GM18861 (cell line): ENCODE data around the gene LUC7L.
"Not testable (repeated sequence)": the region's sequence is repeated elsewhere in the genome, so short reads cannot be mapped to it uniquely, and the experiment has no call there.

Experiments used
- ATAC-seq: cut with Tn5 transposase; IDR thresholded peaks from one replicate; pipeline ENCODE4 v1.9.1; 2021; ENCODE audit not compliant: unreplicated experiment

LUC7L gene

DNA sequence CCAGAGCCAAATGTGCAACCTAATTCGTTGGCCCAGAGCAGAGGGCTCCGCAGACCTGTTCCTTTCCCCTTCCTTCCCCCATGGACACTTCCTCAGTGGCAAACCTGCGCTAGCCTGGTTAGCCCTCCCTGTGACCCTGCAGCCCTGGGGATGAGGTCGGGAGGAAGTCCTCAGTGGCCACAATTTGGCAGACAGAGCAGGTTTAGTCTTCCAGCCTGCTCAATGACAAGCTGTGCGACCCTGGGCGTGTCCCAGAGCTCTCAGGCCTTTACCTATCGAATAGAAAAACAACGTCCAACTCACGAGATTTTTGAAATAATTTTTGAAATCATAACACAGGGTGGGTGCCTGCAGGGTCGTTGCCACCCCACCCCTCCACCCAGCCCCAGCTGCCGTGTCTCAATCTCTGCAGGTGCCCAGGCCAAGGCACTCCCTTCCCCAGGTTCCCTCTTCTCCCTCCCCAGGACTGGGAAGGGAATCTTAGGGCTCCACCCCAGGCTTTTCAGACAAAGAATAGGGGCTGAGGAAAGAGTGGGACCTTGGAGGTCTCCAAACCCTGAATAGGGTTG lies 62.0 kb downstream of the LUC7L start:
- ATAC-seq, result no peak

DNA sequence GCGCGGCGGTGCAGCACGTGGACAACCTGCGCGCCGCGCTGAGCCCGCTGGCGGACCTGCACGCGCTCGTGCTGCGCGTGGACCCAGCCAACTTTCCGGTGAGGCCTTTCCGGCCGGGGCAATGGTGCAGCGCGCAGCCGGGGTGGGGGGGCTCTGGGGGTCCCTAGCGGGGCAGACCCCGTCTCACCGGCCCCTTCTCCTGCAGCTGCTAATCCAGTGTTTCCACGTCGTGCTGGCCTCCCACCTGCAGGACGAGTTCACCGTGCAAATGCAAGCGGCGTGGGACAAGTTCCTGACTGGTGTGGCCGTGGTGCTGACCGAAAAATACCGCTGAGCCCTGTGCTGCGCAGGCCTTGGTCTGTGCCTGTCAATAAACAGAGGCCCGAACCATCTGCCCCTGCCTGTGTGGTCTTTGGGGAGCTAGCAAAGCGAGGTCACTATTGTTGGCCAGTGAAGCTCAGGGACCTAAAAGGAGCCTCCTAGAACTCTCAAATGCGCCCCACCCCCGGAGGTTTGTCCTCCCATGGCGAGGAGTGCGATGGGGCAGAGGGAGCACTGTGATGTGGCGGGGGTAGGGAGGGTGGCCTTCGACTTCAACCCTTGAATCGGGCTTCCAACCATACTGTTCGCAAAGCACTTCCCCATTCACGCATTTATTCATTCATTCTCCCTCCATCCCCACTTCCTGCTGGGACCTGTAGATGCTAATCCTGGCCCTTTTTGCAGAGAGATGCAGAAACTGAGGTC lies 62.7 kb downstream of the LUC7L start:
- no peak for ATAC-seq

DNA sequence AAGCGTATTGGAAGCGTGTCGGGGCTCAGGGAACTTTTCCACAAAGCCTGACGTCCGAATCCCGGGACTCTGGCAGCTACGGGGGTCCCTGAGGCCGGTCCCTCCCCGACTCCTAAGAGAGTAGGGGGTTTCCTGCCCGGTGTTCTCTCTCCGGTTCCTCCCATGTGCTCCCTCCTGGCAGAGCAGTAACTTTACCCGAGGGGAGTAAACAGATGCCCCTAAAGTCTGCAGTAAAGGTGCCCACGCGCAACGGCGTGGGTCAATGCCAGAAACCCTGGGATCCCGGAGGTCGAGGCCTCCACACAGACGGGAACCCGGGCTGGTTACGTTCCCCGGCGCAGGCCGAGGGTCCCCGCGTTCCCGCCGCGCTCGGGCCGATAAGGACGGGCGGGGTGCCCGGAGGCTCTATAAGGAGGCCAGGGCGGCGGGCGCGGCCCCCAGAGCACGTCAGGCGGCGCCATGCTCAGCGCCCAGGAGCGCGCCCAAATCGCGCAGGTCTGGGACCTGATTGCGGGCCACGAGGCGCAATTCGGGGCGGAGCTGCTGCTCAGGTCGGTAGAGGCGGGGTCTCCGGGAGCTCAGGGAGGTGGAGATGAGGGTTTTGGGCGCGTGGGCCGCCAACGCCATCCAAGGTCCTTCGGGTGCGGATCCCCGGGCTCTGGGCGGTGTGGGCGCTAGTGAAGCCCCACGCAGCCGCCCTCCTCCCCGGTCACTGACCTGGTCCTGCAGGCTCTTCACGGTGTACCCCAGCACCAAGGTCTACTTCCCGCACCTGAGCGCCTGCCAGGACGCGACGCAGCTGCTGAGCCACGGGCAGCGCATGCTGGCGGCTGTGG lies 63.5 kb downstream of the LUC7L start, which contains the start of gene HBM:
HBM (plus strand) TSS at position 440 of the 836 bp plus-strand sequence; CDS start at position 460, 20 bp downstream.
- ATAC-seq, result no peak

DNA sequence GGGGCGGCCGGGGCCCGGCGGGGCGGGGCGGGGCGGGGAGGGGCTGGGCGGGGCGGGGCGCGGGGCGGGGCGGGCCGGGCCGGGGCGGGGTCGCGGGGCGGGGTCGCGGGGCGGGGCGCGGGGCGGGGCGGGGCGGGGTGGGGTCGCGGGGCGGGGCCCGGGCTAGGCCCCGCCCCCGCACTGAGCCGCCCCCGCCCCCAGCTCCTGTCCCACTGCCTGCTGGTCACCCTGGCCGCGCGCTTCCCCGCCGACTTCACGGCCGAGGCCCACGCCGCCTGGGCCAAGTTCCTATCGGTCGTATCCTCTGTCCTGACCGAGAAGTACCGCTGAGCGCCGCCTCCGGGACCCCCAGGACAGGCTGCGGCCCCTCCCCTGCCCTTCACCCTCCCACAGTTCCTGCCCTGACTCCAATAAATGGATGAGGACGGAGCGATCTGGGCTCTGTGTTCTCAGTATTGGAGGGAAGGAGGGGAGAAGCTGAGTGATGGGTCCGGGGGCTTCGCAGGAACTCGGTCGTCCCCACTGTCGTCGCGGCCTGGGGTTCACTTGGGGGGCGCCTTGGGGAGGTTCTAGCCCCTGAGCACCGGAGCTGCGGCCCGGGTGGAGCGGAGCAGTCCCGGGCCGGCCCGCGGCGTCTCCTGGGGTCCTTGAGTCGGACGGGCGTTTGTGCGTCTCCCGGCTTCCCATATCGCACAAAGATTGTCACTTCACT lies 64.3 kb downstream of the LUC7L start:
- no peak for ATAC-seq

DNA sequence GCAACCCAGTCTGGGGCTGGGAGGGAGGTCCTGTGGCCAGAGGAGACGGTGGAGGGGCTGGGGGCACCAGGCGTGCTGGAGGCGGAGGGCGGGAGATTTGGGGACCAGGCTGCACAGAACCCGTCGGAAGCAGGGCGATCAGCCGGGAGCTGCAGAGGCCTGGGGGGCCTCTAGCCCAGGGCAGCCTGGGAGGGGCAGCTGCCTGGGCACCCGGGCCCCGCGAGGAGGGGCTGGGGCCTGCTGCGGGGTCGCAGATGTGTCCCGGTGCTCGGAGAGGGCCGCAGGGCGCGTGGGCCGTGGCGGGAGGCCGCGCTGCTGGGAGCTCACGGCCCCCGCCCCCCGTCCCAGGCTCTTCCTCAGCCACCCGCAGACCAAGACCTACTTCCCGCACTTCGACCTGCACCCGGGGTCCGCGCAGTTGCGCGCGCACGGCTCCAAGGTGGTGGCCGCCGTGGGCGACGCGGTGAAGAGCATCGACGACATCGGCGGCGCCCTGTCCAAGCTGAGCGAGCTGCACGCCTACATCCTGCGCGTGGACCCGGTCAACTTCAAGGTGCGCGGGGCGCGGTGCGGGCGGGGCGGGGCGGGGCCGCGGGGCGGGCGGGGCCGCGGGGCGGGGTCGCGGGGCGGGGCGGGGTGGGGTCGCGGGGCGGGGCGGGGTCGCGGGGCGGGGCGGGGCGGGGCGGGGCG lies 65.0 kb downstream of the LUC7L start:
- not testable (repeated sequence) for ATAC-seq

DNA sequence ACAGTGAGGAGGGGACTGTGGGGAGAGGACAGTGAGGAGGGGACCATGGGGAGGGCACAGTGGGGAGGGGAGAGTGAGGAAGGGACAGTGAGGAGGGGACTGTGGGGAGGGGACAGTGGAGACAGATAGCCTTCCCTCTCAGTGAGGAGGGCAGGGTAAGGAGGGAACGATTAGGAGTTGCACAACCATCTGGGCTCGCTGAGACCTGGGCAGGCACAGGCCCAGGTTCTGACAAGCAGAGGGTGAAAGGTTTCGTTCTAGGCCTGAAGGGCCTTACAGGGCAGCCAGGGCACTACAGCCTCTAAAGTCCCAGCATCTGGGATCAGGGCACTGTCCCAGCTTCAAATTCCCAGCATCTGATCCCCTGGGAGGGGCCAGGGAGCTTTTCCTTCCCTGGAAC lies 65.6 kb downstream of the LUC7L start:
- not testable (repeated sequence) for ATAC-seq

DNA sequence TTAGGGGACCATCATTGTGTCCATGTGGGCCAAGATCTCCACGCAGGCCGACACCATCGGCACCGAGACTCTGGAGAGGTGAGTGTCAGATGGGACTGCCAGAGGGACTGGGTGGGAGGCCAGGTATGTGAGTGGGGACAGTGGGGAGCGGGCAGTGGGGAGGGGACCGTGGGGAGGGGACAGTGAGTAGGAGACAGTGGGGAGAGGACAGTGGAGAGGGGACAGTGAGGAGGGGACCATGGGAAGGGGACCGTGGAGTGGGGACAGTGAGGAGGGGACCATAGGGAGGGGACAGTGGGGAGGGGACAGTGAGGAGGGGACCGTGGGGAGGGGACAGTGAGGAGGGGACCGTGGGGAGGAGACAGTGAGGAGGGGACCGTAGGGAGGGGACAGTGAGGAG lies 66.1 kb downstream of the LUC7L start:
- ATAC-seq, result not testable (repeated sequence)

DNA sequence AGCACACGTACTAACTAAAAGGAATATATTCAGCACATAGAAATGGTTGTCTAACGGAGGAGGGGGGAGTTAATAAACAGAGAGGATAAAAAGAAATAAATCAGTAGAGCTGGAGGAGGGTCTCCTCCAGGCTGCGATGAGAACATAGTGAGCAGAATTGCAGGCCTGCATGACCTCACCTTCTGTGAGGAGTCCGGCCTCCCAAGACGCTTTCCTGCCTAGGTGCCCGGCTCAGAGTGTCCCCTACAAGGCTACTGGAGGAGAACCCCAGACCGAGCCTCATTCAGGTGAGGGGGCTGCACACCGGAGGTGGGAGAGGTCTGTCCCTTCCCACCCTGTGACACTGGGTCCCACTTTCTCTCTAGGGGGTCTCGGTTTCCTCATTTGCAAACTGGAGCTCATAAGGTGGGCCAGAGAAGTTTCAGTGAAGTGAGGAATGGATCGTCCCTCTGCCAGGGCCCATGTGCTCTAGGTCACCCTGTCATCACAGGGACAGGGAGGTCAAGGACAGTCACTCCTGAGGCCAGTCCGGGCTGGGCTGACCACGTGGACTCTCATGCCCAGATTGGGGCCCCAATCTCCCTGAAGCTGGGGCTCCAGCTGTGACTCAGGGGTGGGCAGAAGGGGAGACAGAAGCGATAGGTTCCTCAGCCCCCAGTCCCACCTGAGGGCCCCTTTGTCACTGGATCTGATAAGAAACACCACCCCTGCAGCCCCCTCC lies 66.8 kb downstream of the LUC7L start:
- ATAC-seq, result no peak

DNA sequence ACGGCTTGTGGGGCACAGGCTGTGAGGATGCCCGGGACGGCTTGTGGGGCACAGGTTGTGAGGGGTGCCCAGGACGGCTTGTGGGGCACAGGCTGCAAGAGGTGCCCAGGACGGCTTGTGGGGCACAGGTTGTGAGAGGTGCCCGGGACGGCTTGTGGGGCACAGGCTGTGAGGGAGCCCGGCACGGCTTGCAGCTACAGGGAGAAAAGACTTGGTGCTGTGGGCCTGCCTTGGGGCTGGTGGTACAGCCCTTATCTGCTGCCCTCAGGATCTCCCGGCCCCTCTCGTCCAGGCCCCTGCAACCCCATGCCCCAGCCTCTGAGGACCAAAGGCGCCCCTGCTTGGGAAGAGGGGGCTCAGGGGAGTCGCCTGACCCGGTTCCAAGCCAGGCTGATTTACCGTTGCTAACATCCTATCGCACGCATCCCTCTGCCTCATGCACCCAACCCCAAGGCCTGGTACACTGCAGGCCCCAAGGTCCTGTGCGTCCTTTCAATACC lies 68.5 kb downstream of the LUC7L start:
- ATAC-seq, result no peak

DNA sequence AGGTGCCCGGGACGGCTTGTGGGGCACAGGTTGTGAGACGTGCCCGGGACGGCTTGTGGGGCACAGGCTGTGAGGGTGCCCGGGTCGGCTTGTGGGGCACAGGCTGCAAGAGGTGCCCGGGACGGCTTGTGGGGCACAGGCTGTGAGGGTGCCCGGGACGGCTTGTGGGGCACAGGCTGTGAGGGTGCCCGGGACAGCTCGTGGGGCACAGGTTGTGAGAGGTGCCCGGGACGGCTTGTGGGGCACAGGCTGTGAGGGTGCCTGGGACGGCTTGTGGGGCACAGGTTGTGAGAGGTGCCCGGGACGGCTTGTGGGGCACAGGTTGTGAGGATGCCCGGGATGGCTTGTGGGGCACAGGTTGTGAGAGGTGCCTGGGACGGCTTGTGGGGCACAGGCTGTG lies 69.0 kb downstream of the LUC7L start:
- ATAC-seq, result not testable (repeated sequence)

DNA sequence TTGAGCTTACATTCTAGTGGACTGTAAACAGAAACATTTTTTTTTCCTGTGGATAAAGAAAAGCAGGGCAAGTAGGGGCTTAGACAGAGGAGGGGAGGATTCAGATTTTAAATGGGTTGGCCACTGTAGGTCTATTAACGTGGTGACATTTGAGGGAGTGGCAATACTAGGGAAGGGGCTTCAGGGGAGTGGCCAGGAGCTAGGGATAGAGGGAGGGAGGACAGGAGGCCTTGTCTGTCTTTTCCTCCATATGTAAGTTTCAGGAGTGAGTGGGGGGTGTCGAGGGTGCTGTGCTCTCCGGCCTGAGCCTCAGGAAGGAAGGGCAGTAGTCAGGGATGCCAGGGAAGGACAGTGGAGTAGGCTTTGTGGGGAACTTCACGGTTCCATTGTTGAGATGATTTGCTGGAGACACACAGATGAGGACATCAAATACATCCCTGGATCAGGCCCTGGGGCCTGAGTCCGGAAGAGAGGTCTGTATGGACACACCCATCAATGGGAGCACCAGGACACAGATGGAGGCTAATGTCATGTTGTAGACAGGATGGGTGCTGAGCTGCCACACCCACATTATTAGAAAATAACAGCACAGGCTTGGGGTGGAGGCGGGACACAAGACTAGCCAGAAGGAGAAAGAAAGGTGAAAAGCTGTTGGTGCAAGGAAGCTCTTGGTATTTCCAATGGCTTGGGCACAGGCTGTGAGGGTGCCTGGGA lies 70.0 kb downstream of the LUC7L start:
- no peak for ATAC-seq

DNA sequence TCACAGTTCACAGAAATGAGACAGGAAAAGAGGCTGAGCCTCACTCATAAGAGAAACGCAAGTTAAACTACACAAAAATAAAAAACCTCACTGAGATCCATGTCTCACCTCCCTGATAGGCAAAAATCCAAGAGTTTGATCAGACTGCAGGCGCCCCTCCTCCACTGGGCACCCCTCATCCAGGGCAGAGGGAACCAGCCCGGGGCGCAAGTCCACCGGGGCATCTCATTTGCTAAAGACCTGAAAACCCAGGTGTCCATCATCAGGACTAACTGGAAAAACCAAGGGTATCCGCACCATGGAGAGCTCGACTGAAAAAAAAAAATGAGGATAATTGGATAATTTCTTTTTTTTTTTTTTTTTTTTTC lies 74.2 kb downstream of the LUC7L start:
- no peak for ATAC-seq

DNA sequence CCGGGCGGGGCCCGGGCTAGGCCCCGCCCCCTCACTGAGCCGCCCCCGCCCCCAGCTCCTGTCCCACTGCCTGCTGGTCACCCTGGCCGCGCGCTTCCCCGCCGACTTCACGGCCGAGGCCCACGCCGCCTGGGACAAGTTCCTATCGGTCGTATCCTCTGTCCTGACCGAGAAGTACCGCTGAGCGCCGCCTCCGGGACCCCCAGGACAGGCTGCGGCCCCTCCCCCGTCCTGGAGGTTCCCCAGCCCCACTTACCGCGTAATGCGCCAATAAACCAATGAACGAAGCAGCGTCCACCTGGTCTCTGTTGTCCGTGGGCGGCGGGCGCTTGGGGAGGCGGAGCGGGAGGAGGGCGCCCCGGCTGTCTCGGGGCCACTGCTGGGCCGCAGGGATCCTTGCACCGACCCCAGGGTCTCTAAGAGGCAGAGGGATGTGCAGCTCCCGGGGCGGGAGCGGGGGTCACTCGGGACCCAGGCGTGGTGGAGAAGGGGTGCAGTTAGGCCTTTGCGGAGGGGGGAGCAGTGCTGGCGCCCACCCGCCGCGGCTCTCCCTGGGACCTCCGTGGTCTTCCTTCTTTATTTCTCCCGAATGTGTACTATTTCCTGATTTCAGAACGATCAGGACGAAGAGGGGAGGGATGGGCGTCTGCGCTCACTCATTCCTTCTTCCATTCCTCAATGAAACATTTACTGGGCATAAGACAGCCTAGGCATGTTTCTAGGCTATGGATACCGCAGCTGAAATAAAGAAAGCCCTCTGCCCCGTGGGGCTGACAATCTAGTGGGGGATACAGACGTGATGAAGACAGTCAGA lies 74.8 kb downstream of the LUC7L start:
- no peak for ATAC-seq

DNA sequence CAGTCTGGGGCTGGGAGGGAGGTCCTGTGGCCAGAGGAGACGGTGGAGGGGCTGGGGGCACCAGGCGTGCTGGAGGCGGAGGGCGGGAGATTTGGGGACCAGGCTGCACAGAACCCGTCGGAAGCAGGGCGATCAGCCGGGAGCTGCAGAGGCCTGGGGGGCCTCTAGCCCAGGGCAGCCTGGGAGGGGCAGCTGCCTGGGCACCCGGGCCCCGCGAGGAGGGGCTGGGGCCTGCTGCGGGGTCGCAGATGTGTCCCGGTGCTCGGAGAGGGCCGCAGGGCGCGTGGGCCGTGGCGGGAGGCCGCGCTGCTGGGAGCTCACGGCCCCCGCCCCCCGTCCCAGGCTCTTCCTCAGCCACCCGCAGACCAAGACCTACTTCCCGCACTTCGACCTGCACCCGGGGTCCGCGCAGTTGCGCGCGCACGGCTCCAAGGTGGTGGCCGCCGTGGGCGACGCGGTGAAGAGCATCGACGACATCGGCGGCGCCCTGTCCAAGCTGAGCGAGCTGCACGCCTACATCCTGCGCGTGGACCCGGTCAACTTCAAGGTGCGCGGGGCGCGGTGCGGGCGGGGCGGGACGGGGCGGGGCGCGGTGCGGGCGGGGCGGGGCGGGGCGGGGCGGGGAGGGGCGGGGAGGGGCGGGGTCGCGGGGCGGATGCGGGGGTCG lies 75.6 kb downstream of the LUC7L start:
- not testable (repeated sequence) for ATAC-seq

DNA sequence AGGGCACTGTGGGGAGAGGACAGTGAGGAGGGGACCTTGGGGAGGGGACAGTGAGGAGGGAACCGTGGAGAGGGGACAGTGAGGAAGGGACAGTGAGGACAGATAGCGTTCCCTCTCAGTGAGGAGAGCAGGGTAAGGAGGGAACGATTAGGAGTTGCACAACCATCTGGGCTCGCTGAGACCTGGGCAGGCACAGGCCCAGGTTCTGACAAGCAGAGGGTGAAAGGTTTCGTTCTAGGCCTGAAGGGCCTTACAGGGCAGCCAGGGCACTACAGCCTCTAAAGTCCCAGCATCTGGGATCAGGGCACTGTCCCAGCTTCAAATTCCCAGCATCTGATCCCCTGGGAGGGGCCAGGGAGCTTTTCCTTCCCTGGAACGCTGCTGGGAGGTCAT lies 76.1 kb downstream of the LUC7L start:
- not testable (repeated sequence) for ATAC-seq

DNA sequence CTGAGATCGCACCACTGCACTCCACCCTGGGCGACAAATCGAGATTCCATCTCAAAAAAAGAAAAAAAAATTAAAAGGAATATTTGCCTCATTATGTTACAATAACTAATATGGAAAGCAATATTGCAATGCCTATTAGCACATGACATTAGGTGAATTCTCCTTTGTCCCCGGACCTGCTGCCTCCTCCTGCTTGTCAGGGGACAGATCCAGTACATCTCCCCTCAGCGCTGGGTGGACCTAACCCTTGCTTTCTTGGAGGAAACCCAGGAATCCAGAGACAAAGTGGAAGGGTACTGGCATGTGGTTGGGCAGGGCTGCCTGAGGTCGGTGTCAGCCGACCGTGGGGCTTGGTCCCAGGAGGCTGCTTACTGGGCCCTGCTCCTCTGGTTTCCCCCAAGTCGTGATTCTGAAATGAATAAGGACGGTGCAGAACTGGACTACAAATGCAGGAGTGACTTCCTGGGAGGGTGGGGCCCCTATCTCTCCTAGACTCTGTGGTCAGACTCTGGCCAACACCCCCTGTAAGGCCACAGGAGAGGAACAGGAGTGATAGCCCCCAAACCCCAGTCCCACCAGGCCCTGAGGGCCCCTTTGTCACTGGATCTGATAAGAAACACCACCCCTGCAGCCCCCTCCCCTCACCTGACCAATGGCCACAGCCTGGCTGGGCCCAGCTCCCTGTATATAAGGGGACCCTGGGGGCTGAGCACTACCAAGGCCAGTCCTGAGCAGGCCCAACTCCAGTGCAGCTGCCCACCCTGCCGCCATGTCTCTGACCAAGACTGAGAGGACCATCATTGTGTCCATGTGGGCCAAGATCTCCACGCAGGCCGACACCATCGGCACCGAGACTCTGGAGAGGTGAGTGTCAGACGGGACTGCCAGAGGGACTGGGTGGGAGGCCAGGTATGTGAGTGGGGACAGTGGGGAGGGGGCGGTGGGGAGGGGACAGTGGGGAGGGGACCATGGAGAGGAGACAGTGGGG lies 76.8 kb downstream of the LUC7L start, which contains the start of gene HBZ:
HBZ (plus strand) TSS at position 504 of the 988 bp plus-strand sequence; CDS start at position 770, 266 bp downstream.
- no peak for ATAC-seq
